ENCODE data around the gene AP3M1. TPM values are rescaled to one million over a fixed set of nuclear protein-coding genes. Genes with fewer than 3 reads are reported as not detected.
"Not testable (repeated sequence)": the region's sequence is repeated elsewhere in the genome, so short reads cannot be mapped to it uniquely, and the experiment has no call there.

The AP3M1 gene
- total RNA-seq, 1 experiment from 2014 or later: 59.4 TPM

DNA sequence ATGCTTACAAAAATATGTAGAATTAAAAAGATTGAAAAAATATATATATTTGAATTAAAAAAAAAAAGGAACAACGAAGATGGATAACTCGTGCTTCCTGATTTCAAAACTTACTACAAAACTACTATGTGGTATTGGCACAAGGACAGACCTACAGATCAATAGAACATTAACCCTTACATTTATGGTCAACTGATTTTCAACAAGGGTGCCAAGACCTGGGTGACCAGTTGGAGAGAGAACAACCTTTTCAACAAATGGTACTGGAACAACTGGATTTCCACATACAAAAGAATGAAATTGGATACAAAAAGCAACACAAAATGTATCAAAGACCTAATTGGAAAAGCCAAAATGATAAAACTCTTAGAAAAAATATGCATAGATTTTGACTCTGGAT is 10.1 kb downstream of the AP3M1 start:
- Histone ChIP-seq H3K36me3 (ENCODE audit: low read depth) (peaks cover 31% of the 10 kb centered on the region), H3K4me3 (no peak overlapping the region), H2AFZ (no peak overlapping the region), H3K9me2 (ENCODE audit: insufficient read depth) (no peaks in the 10 kb centered on the region), H4K20me1 (ENCODE audit: insufficient read depth) (peaks cover 5% of the 10 kb centered on the region), H3K9me3 (ENCODE audit: insufficient read depth, low read depth) (no peaks in the 10 kb centered on the region), H3K27ac (no peak overlapping the region), H3K27me3 (ENCODE audit: insufficient read depth, low read depth) (no peaks in the 10 kb centered on the region), H3K79me2 (ENCODE audit: low read depth) (peaks cover 37% of the 10 kb centered on the region), H3K4me2 (no peak overlapping the region), H3F3A (ENCODE audit: insufficient read depth, low read depth) (no peaks in the 10 kb centered on the region; the same call in 1 of the 2 replicates), H3K4me1 (replicated peaks; ENCODE audit: insufficient read depth) (no peaks in the 10 kb centered on the region)
- TF ChIP-seq, protein P1, sequence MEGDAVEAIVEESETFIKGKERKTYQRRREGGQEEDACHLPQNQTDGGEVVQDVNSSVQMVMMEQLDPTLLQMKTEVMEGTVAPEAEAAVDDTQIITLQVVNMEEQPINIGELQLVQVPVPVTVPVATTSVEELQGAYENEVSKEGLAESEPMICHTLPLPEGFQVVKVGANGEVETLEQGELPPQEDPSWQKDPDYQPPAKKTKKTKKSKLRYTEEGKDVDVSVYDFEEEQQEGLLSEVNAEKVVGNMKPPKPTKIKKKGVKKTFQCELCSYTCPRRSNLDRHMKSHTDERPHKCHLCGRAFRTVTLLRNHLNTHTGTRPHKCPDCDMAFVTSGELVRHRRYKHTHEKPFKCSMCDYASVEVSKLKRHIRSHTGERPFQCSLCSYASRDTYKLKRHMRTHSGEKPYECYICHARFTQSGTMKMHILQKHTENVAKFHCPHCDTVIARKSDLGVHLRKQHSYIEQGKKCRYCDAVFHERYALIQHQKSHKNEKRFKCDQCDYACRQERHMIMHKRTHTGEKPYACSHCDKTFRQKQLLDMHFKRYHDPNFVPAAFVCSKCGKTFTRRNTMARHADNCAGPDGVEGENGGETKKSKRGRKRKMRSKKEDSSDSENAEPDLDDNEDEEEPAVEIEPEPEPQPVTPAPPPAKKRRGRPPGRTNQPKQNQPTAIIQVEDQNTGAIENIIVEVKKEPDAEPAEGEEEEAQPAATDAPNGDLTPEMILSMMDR (conservative IDR thresholded peaks at IDR 0.05): no peak
- TF ChIP-seq EZH2 (IDR thresholded peaks at IDR 0.05; ENCODE audit: low read depth): no peak
- POLR2A ChIA-PET (ENCODE audit: unreplicated experiment): no interaction called here
- no TSS peak for BruUV-seq (replicated peaks)
- no peak for DNase-seq
- CTCF ChIA-PET: no interaction called here
- intact Hi-C loops (cut with micrococcal nuclease; ENCODE audit: unreplicated experiment): no loop called here

DNA sequence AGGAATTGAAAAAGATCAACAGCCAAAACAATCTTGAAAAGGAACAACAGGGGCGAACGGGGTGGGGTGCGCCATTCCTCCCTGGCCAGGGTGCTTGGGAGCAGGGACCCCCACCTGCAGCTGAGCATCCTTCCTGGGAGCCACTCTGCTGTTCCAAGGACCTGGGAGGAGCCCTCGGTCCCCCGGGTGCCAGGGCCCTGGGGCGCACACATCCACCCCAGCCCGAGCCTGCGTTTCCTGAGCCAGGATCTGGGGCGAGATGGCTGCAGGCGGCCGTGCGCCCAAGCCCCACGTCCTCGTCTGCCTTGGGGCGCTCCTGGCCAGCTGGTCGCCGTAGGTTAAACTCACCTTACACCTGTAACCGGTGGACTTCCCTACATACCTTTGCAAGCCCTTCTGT is 10.6 kb downstream of the AP3M1 start:
- no TSS peak for BruUV-seq (replicated peaks)
- no peak for TF ChIP-seq EZH2 (IDR thresholded peaks at IDR 0.05; ENCODE audit: low read depth)
- TF ChIP-seq, protein P1 (conservative IDR thresholded peaks at IDR 0.05): no peak
- Histone ChIP-seq H2AFZ (no peak overlapping the region), H3K4me1 (replicated peaks; ENCODE audit: insufficient read depth) (no peaks in the 10 kb centered on the region), H3K4me2 (no peak overlapping the region), H3F3A (ENCODE audit: insufficient read depth, low read depth) (no peaks in the 10 kb centered on the region; the same call in 1 of the 2 replicates), H3K27me3 (ENCODE audit: insufficient read depth, low read depth) (no peaks in the 10 kb centered on the region), H3K27ac (no peak overlapping the region), H3K9me3 (ENCODE audit: insufficient read depth, low read depth) (no peaks in the 10 kb centered on the region), H3K36me3 (ENCODE audit: low read depth) (peaks cover 31% of the 10 kb centered on the region), H3K9me2 (ENCODE audit: insufficient read depth) (no peaks in the 10 kb centered on the region), H4K20me1 (ENCODE audit: insufficient read depth) (peaks cover 5% of the 10 kb centered on the region), H3K79me2 (ENCODE audit: low read depth) (peaks cover 33% of the 10 kb centered on the region), H3K4me3 (no peak overlapping the region)
- no peak for DNase-seq
- intact Hi-C loops (cut with micrococcal nuclease; ENCODE audit: unreplicated experiment): no loop called here
- POLR2A ChIA-PET (ENCODE audit: unreplicated experiment): interaction anchor here (0.7 kb wide), 1 partner anchor 435 kb away, joined by 4 read pairs; no protein-coding TSS in a partner anchor
- CTCF ChIA-PET: no interaction called here

DNA sequence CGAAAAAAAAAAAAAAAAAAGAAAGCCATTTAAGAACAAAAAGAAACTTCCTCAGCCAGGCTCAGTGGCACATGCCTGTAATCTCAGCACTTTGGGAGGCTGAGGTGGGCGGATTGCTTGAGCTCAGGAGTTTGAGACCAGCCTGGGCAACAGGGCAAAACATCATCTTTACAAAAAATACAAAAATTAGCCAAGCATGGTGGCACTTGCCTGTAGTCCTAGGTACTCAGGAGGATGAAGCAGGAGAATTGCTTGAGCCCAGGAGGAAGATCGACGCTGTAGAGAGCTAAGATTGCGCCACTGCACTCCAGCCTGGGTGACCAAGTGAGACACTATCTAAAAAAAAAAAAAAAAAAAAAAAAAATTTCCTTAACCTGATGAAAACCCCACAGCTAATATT is 12.0 kb downstream of the AP3M1 start:
- H3K9me3 ChIP-seq (ENCODE audit: insufficient read depth, low read depth): not testable (repeated sequence)

DNA sequence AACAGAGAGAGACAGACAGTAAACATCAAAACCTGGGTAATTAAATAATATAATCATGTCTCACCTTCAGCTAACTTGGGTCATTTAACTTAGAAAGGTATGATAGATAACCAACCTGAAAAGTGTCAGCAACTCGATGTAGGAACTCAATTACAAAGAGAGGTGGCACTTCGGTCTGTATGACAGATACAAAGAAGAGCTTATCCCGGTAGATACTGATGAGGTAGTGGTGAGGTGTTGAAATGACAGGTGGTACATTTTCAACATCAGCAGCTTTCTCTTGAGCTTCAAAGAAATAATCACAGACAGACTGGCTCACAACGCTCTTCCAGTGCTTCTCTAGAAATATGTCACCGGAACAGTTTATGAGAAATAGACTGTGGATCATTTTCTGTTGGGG is 12.6 kb downstream of the AP3M1 start:
- no peak overlapping the region for H3K4me3 ChIP-seq
- no peaks in the 10 kb centered on the region for H3K4me1 ChIP-seq (replicated peaks; ENCODE audit: insufficient read depth)
- no peaks in the 10 kb centered on the region for H3F3A ChIP-seq (ENCODE audit: insufficient read depth, low read depth)
- ChIA-PET POLR2A (ENCODE audit: unreplicated experiment) (no interaction called here), CTCF (interaction anchor here (0.8 kb wide), 1 partner anchor 1098 kb away, joined by 6 read pairs; the partner anchor contains the start of gene COMTD1)
- DNase-seq: no peak
- no peak overlapping the region for H3K4me2 ChIP-seq
- intact Hi-C loops (cut with micrococcal nuclease; ENCODE audit: unreplicated experiment): no loop called here
- H3K9me3 ChIP-seq (ENCODE audit: insufficient read depth, low read depth): no peaks in the 10 kb centered on the region
- H3K36me3 ChIP-seq (ENCODE audit: low read depth): peaks cover 39% of the 10 kb centered on the region
- no peak for TF ChIP-seq EZH2 (IDR thresholded peaks at IDR 0.05; ENCODE audit: low read depth)
- TF ChIP-seq, protein P1 (conservative IDR thresholded peaks at IDR 0.05): no peak
- H3K9me2 ChIP-seq (ENCODE audit: insufficient read depth): no peaks in the 10 kb centered on the region
- peaks cover 15% of the 10 kb centered on the region for H3K79me2 ChIP-seq (ENCODE audit: low read depth)
- no peaks in the 10 kb centered on the region for H3K27me3 ChIP-seq (ENCODE audit: insufficient read depth, low read depth)
- BruUV-seq (replicated peaks): no TSS peak
- peaks cover 5% of the 10 kb centered on the region for H4K20me1 ChIP-seq (ENCODE audit: insufficient read depth)
- no peak overlapping the region for H3K27ac ChIP-seq
- no peak overlapping the region for H2AFZ ChIP-seq

More for the DNA sequence above, 12.0 kb downstream of the AP3M1 start:
- POLR2A ChIA-PET (ENCODE audit: unreplicated experiment); DNase-seq; H3K9me2 ChIP-seq (ENCODE audit: insufficient read depth); H3K4me2 ChIP-seq; H3K4me1 ChIP-seq (replicated peaks; ENCODE audit: insufficient read depth); H3K27me3 ChIP-seq (ENCODE audit: insufficient read depth, low read depth); H3K27ac ChIP-seq; H2AFZ ChIP-seq; H3K4me3 ChIP-seq; H3F3A ChIP-seq (ENCODE audit: insufficient read depth, low read depth); H4K20me1 ChIP-seq (ENCODE audit: insufficient read depth); intact Hi-C loops (cut with micrococcal nuclease; ENCODE audit: unreplicated experiment); BruUV-seq (replicated peaks): not testable (repeated sequence)
- Histone ChIP-seq H3K79me2 (ENCODE audit: low read depth) (peaks cover 19% of the 10 kb centered on the region), H3K36me3 (ENCODE audit: low read depth) (peaks cover 39% of the 10 kb centered on the region)
- CTCF ChIA-PET: interaction anchor here (0.6 to 0.8 kb wide), 3 partner anchors 109 to 1097 kb away, joined by 5 to 6 read pairs (median 5); partner anchors contain the start of gene COMTD1
